WTC11 (cell line): ENCODE data around the gene ZNF248. TPM values are rescaled to one million over a fixed set of nuclear protein-coding genes. Genes with fewer than 3 reads are reported as not detected.

Source experiments
- ATAC-seq: fragments of 200-7000 bp; cut with Tn5 transposase; 2 replicates; pipeline ENCODE4 v1.10.0; 2021; ENCODE audit warnings: mild to moderate bottlenecking, moderate library complexity
- CTCF ChIA-PET: fragments of 300-600 bp; sonication (Branson Sonifier 250); formaldehyde crosslinking; loops from one replicate; lab custom pipeline; 2021; ENCODE audit warnings: antibody characterized with exemption; lab: Charles Lee
- POLR2A ChIA-PET: fragments of 350-600 bp; sonication (Branson Sonifier 250); formaldehyde crosslinking; loops from one replicate; lab custom pipeline; 2021; ENCODE audit warnings: antibody characterized with exemption; lab: Charles Lee
- DNase-seq: peaks from one replicate; pipeline ENCODE4 v3.0.0; 2021; ENCODE audit warnings: low spot score
- H3K27ac Mint-ChIP-seq: 2 replicates; pipeline ENCODE4 v1.8.0; 2021; ENCODE audit warnings: mixed read lengths
- H3K27me3 Mint-ChIP-seq: 2 replicates; pipeline ENCODE4 v1.8.0; 2021; ENCODE audit warnings: low read depth, mild to moderate bottlenecking, moderate library complexity, mixed read lengths
- H3K36me3 Mint-ChIP-seq: 2 replicates; pipeline ENCODE4 v1.8.0; 2021; ENCODE audit warnings: mixed read lengths
- H3K4me1 Mint-ChIP-seq: 2 replicates; pipeline ENCODE4 v1.8.0; 2022; ENCODE audit warnings: mixed read lengths
- H3K4me3 Mint-ChIP-seq: 2 replicates; pipeline ENCODE4 v1.8.0; 2021; ENCODE audit warnings: mild to moderate bottlenecking, moderate library complexity, mixed read lengths
- H3K9me3 Mint-ChIP-seq: 2 replicates; pipeline ENCODE4 v1.8.0; 2021; ENCODE audit warnings: mixed read lengths
- CREM ChIP-seq: sonication (generic); formaldehyde crosslinking; IDR thresholded peaks from 2 replicates; pipeline ENCODE4 v1.8.1; 2022; ENCODE audit warnings: mild to moderate bottlenecking, missing genetic modification reagents, moderate library complexity
- E2F1 ChIP-seq: sonication (generic); formaldehyde crosslinking; IDR thresholded peaks from 2 replicates; pipeline ENCODE4 v1.8.0; 2022; ENCODE audit warnings: mild to moderate bottlenecking, missing genetic modification reagents
- E2F4 ChIP-seq: sonication (generic); formaldehyde crosslinking; IDR thresholded peaks from 2 replicates; pipeline ENCODE4 v1.8.1; 2022; ENCODE audit warnings: low read depth, mild to moderate bottlenecking, moderate library complexity, missing genetic modification reagents, borderline replicate concordance
- GABPB1 ChIP-seq: sonication (generic); formaldehyde crosslinking; IDR thresholded peaks from 2 replicates; pipeline ENCODE4 v1.8.1; 2023; ENCODE audit warnings: mild to moderate bottlenecking, missing genetic modification reagents
- MLX ChIP-seq: sonication (generic); formaldehyde crosslinking; IDR thresholded peaks from 2 replicates; pipeline ENCODE4 v1.8.1; 2023; ENCODE audit warnings: mild to moderate bottlenecking, missing genetic modification reagents, moderate library complexity
- NFATC4 ChIP-seq: fragments of 250-450 bp; sonication (Bioruptor Pico); IDR thresholded peaks from 2 replicates; pipeline ENCODE4 v1.9.0; 2021; ENCODE audit warnings: mild to moderate bottlenecking
- NFYB ChIP-seq: sonication (generic); formaldehyde crosslinking; conservative IDR thresholded peaks from 2 replicates; pipeline ENCODE4 v1.8.0; 2022; ENCODE audit warnings: low read depth, missing genetic modification reagents
- NR1H2 ChIP-seq: sonication (generic); formaldehyde crosslinking; IDR thresholded peaks from 2 replicates; pipeline ENCODE4 v1.9.0; 2021; ENCODE audit warnings: mild to moderate bottlenecking, moderate library complexity, missing genetic modification reagents
- RORB ChIP-seq: fragments of 250-450 bp; sonication (Bioruptor Pico); IDR thresholded peaks from 2 replicates; pipeline ENCODE4 v1.9.0; 2021; ENCODE audit warnings: mild to moderate bottlenecking
- SP1 ChIP-seq: sonication (generic); formaldehyde crosslinking; conservative IDR thresholded peaks from 2 replicates; pipeline ENCODE4 v1.8.1; 2022; ENCODE audit warnings: missing genetic modification reagents
- STAT6 ChIP-seq: sonication (generic); formaldehyde crosslinking; conservative IDR thresholded peaks from 2 replicates; pipeline ENCODE4 v1.8.1; 2023; ENCODE audit warnings: mild to moderate bottlenecking, low read depth, missing genetic modification reagents, moderate library complexity
- TP53 ChIP-seq: sonication (generic); formaldehyde crosslinking; IDR thresholded peaks from 2 replicates; pipeline ENCODE4 v1.8.1; 2023; ENCODE audit warnings: mild to moderate bottlenecking, missing genetic modification reagents
- USF1 ChIP-seq: sonication (generic); formaldehyde crosslinking; IDR thresholded peaks from 2 replicates; pipeline ENCODE4 v1.8.0; 2022; ENCODE audit warnings: mild to moderate bottlenecking, missing genetic modification reagents
- ZBTB43 ChIP-seq: sonication (generic); formaldehyde crosslinking; IDR thresholded peaks from 2 replicates; pipeline ENCODE4 v1.8.1; 2023; ENCODE audit warnings: mild to moderate bottlenecking, missing genetic modification reagents
- ZNF138 ChIP-seq: sonication (generic); formaldehyde crosslinking; conservative IDR thresholded peaks from 2 replicates; pipeline ENCODE4 v1.8.1; 2022; ENCODE audit warnings: mild to moderate bottlenecking, moderate library complexity, missing genetic modification reagents
- ZNF425 ChIP-seq: fragments of 250-450 bp; sonication (Bioruptor Pico); conservative IDR thresholded peaks from 2 replicates; pipeline ENCODE4 v1.9.0; 2021; ENCODE audit warnings: mild to moderate bottlenecking
- ZNF532 ChIP-seq: fragments of 250-450 bp; sonication (Bioruptor Pico); IDR thresholded peaks from 2 replicates; pipeline ENCODE4 v1.9.0; 2021; ENCODE audit warnings: mild to moderate bottlenecking, borderline replicate concordance
- total RNA-seq: library from RNA; stranded (reverse); gene quantifications from 3 replicates; pipeline ENCODE4 v1.2.3, GENCODE V29; 2021

Gene ZNF248
- total RNA-seq, 1 experiment from 2014 or later: 1.9 TPM

- Mint-ChIP-seq H3K27ac (no peak overlapping the region), H3K9me3 (peaks cover 65% of the 10 kb centered on the region), H3K36me3 (peaks cover 51% of the 10 kb centered on the region), H3K27me3 (peaks cover 4% of the 10 kb centered on the region; the same call in 1 of the 2 replicates), H3K4me3 (no peak overlapping the region), H3K4me1 (no peaks in the 10 kb centered on the region)
- ChIA-PET POLR2A (no interaction called here), CTCF (no interaction called here)
- ATAC-seq (no peak), DNase-seq (no peak)
- TF ChIP-seq ZNF425: no peak
- TF ChIP-seq NFYB: no peak
- TF ChIP-seq RORB (CRISPR knock-in tag): no peak
- TF ChIP-seq E2F4: no peak
- no peak for TF ChIP-seq E2F1
- no peak for TF ChIP-seq GABPB1
- no peak for TF ChIP-seq NFATC4 (CRISPR knock-in tag)
- TF ChIP-seq TP53 (CRISPR knock-in tag): no peak
- no peak for TF ChIP-seq SP1
- TF ChIP-seq NR1H2 (CRISPR knock-in tag): no peak
- no peak for TF ChIP-seq MLX
- TF ChIP-seq USF1: no peak
- no peak for TF ChIP-seq ZNF532
- TF ChIP-seq ZNF138 (CRISPR knock-in tag): no peak
- no peak for TF ChIP-seq ZBTB43 (CRISPR knock-in tag)
- no peak for TF ChIP-seq CREM (CRISPR knock-in tag)
- no peak for TF ChIP-seq STAT6 (CRISPR knock-in tag)
Observed at GRCh38 chr10:37780536-37780935, 76.9 kb downstream of the ZNF248 start.
